H1 (cell line): ENCODE results near the gene ADRA2B. TPM values are rescaled to one million over a fixed set of nuclear protein-coding genes. Genes with fewer than 3 reads are reported as not detected.

Experiments
- CTCF ChIA-PET: fragments of 300-600 bp; sonication (Branson Sonifier 250); formaldehyde crosslinking; loops from one replicate; lab custom pipeline; 2021; ENCODE audit not compliant: partially characterized antibody; lab: Charles Lee
- POLR2A ChIA-PET: fragments of 300-600 bp; sonication (Branson Sonifier 250); formaldehyde crosslinking; loops from one replicate; lab custom pipeline; 2021; ENCODE audit warnings: inconsistent platforms; ENCODE audit not compliant: partially characterized antibody; lab: Charles Lee
- DNase-seq, 2 experiments: peaks; one replicate each; pipeline versions ENCODE4 v3.0.0 to v3.0.0-alpha.2; 2010 to 2022; ENCODE audit warnings: low spot score in 2 of 2, low read depth in 1 of 2, mixed read lengths in 1 of 2
- FAIRE-seq: peaks from 2 replicates; lab custom pipeline; 2011; peaks lifted over from hg19 to GRCh38; lab: Jason Lieb, UNC
- H2AFZ ChIP-seq: 2 replicates; pipeline ENCODE4 v1.8.1; 2012; ENCODE audit warnings: low read length, inconsistent platforms
- H2AK5ac ChIP-seq: 2 replicates; pipeline ENCODE4 v1.6.1; 2013; ENCODE audit warnings: low read depth, low read length
- H2BK120ac ChIP-seq: replicated peaks from 2 replicates; pipeline ENCODE3; 2013; ENCODE audit warnings: low read depth, low read length, inconsistent platforms
- H2BK12ac ChIP-seq: 2 replicates; pipeline ENCODE4 v1.6.1; 2013; ENCODE audit warnings: low read depth, low read length
- H2BK15ac ChIP-seq: 2 replicates; pipeline ENCODE4 v1.6.1; 2013; ENCODE audit warnings: low read length
- H2BK20ac ChIP-seq: 2 replicates; pipeline ENCODE4 v1.6.1; 2013; ENCODE audit warnings: low read length
- H2BK5ac ChIP-seq: 2 replicates; pipeline ENCODE4 v1.6.1; 2013; ENCODE audit warnings: low read depth, low read length
- H3K14ac ChIP-seq: 2 replicates; pipeline ENCODE4 v1.6.1; 2013; ENCODE audit warnings: inconsistent platforms; ENCODE audit not compliant: insufficient read length
- H3K18ac ChIP-seq: 2 replicates; pipeline ENCODE4 v1.6.1; 2013; ENCODE audit warnings: low read length; ENCODE audit errors: extremely low read depth
- H3K23ac ChIP-seq: 2 replicates; pipeline ENCODE4 v1.6.1; 2013; ENCODE audit warnings: inconsistent platforms; ENCODE audit not compliant: insufficient read length
- H3K23me2 ChIP-seq: 2 replicates; pipeline ENCODE4 v1.6.1; 2013; ENCODE audit warnings: low read depth, low read length
- H3K27ac ChIP-seq: 2 replicates; pipeline ENCODE4 v1.6.1; 2011; ENCODE audit warnings: low read depth, low read length, inconsistent platforms
- H3K27me3 ChIP-seq, 4 experiments: replicated peaks in 1 of 4; 1 replicate in 1 of 4; 2 replicates in 3 of 4; pipeline versions ENCODE4 v1.6.1 to v1.8.1; 2011 to 2013; ENCODE audit warnings: low read length in 3 of 4, mild to moderate bottlenecking in 3 of 4, inconsistent platforms in 2 of 4, mixed read lengths in 2 of 4, moderate library complexity in 1 of 4; ENCODE audit not compliant: control insufficient read depth in 3 of 4, insufficient read depth in 3 of 4; ENCODE audit errors: extremely low read depth in 1 of 4
- H3K36me3 ChIP-seq, 4 experiments: 2 replicates each; pipeline versions ENCODE4 v1.6.1 to v1.8.1; 2011 to 2013; ENCODE audit warnings: mild to moderate bottlenecking in 4 of 4, low read length in 3 of 4, moderate library complexity in 2 of 4, control low read depth in 1 of 4, inconsistent platforms in 1 of 4; ENCODE audit not compliant: insufficient read depth in 4 of 4, control insufficient read depth in 2 of 4
- H3K4ac ChIP-seq: replicated peaks from 2 replicates; pipeline ENCODE3; 2013; ENCODE audit warnings: low read length, low read depth, mixed read lengths, inconsistent platforms; ENCODE audit not compliant: insufficient read length
- H3K4me1 ChIP-seq, 4 experiments: replicated peaks in 1 of 4; 1 replicate in 1 of 4; 2 replicates in 3 of 4; pipeline versions ENCODE4 v1.6.1 to v1.8.1; 2011 to 2013; ENCODE audit warnings: low read length in 3 of 4, inconsistent platforms in 2 of 4, mixed read lengths in 1 of 4; ENCODE audit not compliant: insufficient read depth in 4 of 4, control insufficient read depth in 3 of 4
- H3K4me2 ChIP-seq, 2 experiments: 2 replicates each; pipeline versions ENCODE4 v1.6.1 to v1.8.1; 2011 to 2013; ENCODE audit warnings: low read depth in 2 of 2, low read length in 2 of 2, control low read depth in 1 of 2, inconsistent platforms in 1 of 2, mild to moderate bottlenecking in 1 of 2; ENCODE audit not compliant: insufficient read depth in 1 of 2
- H3K4me3 ChIP-seq, 4 experiments: fragments of 200-600, 300-600 bp in 1 of 4; sonication (generic), shearing (Covaris generic), sonication (Bioruptor Twin) in 1 of 4; 2 replicates each; pipeline versions ENCODE4 v1.5.1 to v1.8.1; 2011 to 2016; ENCODE audit warnings: low read length in 4 of 4, low read depth in 3 of 4, control low read depth in 2 of 4, inconsistent platforms in 2 of 4, mild to moderate bottlenecking in 2 of 4, mixed read lengths in 1 of 4, moderate library complexity in 1 of 4; ENCODE audit not compliant: insufficient read depth in 2 of 4; ENCODE audit errors: extremely low read depth in 1 of 4
- H3K56ac ChIP-seq: replicated peaks from 2 replicates; pipeline ENCODE3; 2013; ENCODE audit warnings: low read depth, mild to moderate bottlenecking, mixed read lengths, low read length, inconsistent platforms; ENCODE audit not compliant: insufficient read length
- H3K79me1 ChIP-seq: 2 replicates; pipeline ENCODE4 v1.6.1; 2013; ENCODE audit warnings: low read depth, low read length, control low read depth
- H3K79me2 ChIP-seq, 2 experiments: 2 replicates each; pipeline versions ENCODE4 v1.6.1 to v1.8.1; 2012 to 2013; ENCODE audit warnings: low read length in 2 of 2, mild to moderate bottlenecking in 2 of 2, inconsistent platforms in 1 of 2; ENCODE audit not compliant: insufficient read depth in 2 of 2, control insufficient read depth in 1 of 2
- H3K9ac ChIP-seq, 4 experiments: replicated peaks in 1 of 4; 1 replicate in 1 of 4; 2 replicates in 3 of 4; pipeline versions ENCODE4 v1.6.1 to v1.8.1; 2011 to 2013; ENCODE audit warnings: low read depth in 3 of 4, low read length in 3 of 4, control low read depth in 2 of 4, mild to moderate bottlenecking in 2 of 4, moderate library complexity in 2 of 4, inconsistent platforms in 1 of 4; ENCODE audit errors: extremely low read depth in 1 of 4
- H3K9me3 ChIP-seq, 2 experiments: 2 replicates each; pipeline versions ENCODE4 v1.6.1 to v1.8.1; 2012 to 2013; ENCODE audit warnings: mild to moderate bottlenecking in 2 of 2, moderate library complexity in 2 of 2, control low read depth in 1 of 2, inconsistent platforms in 1 of 2, low read depth in 1 of 2, low read length in 1 of 2, mixed read lengths in 1 of 2; ENCODE audit not compliant: insufficient read depth in 2 of 2
- H4K20me1 ChIP-seq, 2 experiments: replicated peaks in 1 of 2; 2 replicates each; pipeline versions ENCODE3 to v1.8.1; 2011 to 2013; ENCODE audit warnings: inconsistent platforms in 2 of 2, low read length in 2 of 2, mild to moderate bottlenecking in 1 of 2; ENCODE audit not compliant: insufficient read depth in 2 of 2, control insufficient read depth in 1 of 2
- H4K5ac ChIP-seq: 2 replicates; pipeline ENCODE4 v1.6.1; 2013; ENCODE audit warnings: low read length, low read depth, mixed read lengths, inconsistent platforms; ENCODE audit not compliant: insufficient read length
- H4K8ac ChIP-seq: 2 replicates; pipeline ENCODE4 v1.8.0; 2013; ENCODE audit warnings: mild to moderate bottlenecking, moderate library complexity, low read length, inconsistent platforms; ENCODE audit not compliant: insufficient read depth; ENCODE audit errors: extremely low read depth
- H4K91ac ChIP-seq: replicated peaks from 2 replicates; pipeline ENCODE3; 2013; ENCODE audit warnings: low read length, mixed read lengths, inconsistent platforms; ENCODE audit not compliant: insufficient read length
- EP300 ChIP-seq, 2 experiments: IDR thresholded peaks; 1 replicate in 1 of 2; 2 replicates in 1 of 2; pipeline ENCODE4 v1.6.1; 2011 to 2012; ENCODE audit warnings: low read depth in 2 of 2, low read length in 2 of 2, mild to moderate bottlenecking in 2 of 2, borderline replicate concordance in 1 of 2, inconsistent platforms in 1 of 2, moderate library complexity in 1 of 2
- SP1 ChIP-seq: IDR thresholded peaks from 2 replicates; pipeline ENCODE4 v1.6.1; 2011; ENCODE audit warnings: low read depth, low read length
- WGBS, 2 experiments: shearing (Covaris generic) in 1 of 2; methylation state at CpG; one replicate each; pipeline versions ENCODE4 v1.1.6 to v1.1.7; 2013 to 2015; ENCODE audit warnings: low lambda C conversion rate in 2 of 2, mixed read lengths in 2 of 2, inconsistent platforms in 1 of 2, low coverage in 1 of 2, missing lambda C conversion rate in 1 of 2; ENCODE audit not compliant: insufficient replicate concordance in 2 of 2, insufficient coverage in 1 of 2, insufficient read length in 1 of 2; ENCODE audit errors: extremely low coverage in 1 of 2, missing lambda C conversion rate in 1 of 2; 5-methylcytosine and 5-hydroxymethylcytosine counted together
- polyA plus RNA-seq, 7 experiments: library from polyadenylated mRNA; depleted of rRNA in 3 of 7; stranded (reverse) in 5 of 7; unstranded in 2 of 7; fragments of >200 nt in 5 of 7; fragments of 200-250 nt in 2 of 7; gene quantifications; 1 replicate in 5 of 7; 2 replicates in 1 of 7; 4 replicates in 1 of 7; pipeline versions ENCODE4 v1.2.1 to v1.2.3, GENCODE V29; 2011 to 2013; ENCODE audit warnings: missing spikeins in 2 of 7, mixed read lengths in 2 of 7
- total RNA-seq: library from RNA; stranded (reverse); fragmentation: NEBNext Ultra II Directional; extraction: Animal tissue kit (Norgen Biotek cat#: 25700); gene quantifications from 2 replicates; pipeline ENCODE4 v1.2.1, GENCODE V29; 2021

Gene ADRA2B
- total and polyA plus RNA-seq, 2 of the 8 experiments (the other 6 are each of a cell fraction or from before 2014, with no cell fraction given): 5.8 to 6.5 TPM

DNA sequence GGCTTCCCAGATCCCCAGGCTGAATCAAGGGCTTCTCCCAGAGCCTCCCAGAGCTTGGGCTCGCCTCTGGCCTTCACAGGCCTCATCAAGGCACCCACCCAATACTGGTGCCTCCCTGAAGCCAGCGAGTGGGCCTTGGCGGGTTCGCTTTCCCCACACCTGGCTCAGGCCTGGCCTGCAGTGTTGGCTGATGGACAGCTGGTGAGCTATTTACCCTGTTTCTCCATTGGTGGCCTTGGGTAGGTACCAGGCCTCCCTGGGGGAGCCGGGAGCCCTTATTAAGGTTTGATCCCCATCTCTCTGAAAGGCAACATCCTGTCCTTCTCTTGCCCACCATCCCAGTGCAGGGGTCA is 47.0 kb upstream of the ADRA2B start:
- no peak for FAIRE-seq
- POLR2A ChIA-PET: interaction anchor here (0.6 to 1.3 kb wide), 3 partner anchors 15 to 25 kb away, joined by 3 read pairs; partner anchors contain the start of gene DUSP2

More for the DNA sequence above, 47.0 kb upstream of the ADRA2B start:
- H3K9ac ChIP-seq: no peak overlapping the region
- no peaks in the 10 kb centered on the region for H3K79me2 ChIP-seq
- no peak overlapping the region for H2BK20ac ChIP-seq
- peak overlapping the region; percentile 11; the same call in 1 of the 2 replicates for H4K8ac ChIP-seq
- TF ChIP-seq SP1 (no peak), EP300 (IDR thresholded peaks at IDR 0.05; ENCODE audit: borderline replicate concordance in 1 of 2, low read depth in 2 of 2, low read length in 2 of 2) (no peak)
- no peak overlapping the region for H3K56ac ChIP-seq
- no peak overlapping the region for H3K4me2 ChIP-seq
- H4K91ac ChIP-seq: no peak overlapping the region
- H4K5ac ChIP-seq: no peak overlapping the region
- no peak overlapping the region for H2AK5ac ChIP-seq
- WGBS, 2 experiments: 91% methylated on average over 3 of the region's 5 CpGs; no CpG with 5 or more reads in 1 of the 2 experiments
- no peaks in the 10 kb centered on the region for H3K9me3 ChIP-seq
- H3K23me2 ChIP-seq: no peaks in the 10 kb centered on the region; the same call in 1 of the 2 replicates
- H3K27me3 ChIP-seq: no peaks in the 10 kb centered on the region
- no peak overlapping the region for H3K23ac ChIP-seq
- H3K18ac ChIP-seq: no peak overlapping the region
- CTCF ChIA-PET: interaction anchor here (1.5 to 5.2 kb wide), 5 partner anchors 10 to 25 kb away, joined by 5 to 31 read pairs (median 8); partner anchors contain the start of gene ASTL
- no peaks in the 10 kb centered on the region for H3K79me1 ChIP-seq
- no peak overlapping the region for H3K4ac ChIP-seq
- H2BK12ac ChIP-seq: 0 out of 2 replicates have a peak overlapping the region, but pooled peaks have one; percentile 17
- no peak overlapping the region for H2AFZ ChIP-seq
- H2BK15ac ChIP-seq: no peak overlapping the region
- H3K4me1 ChIP-seq: peaks cover 0 to 7% (median 0%) of the 10 kb centered on the region in 4 experiments; a peak in 1 of 7 replicates
- H3K36me3 ChIP-seq: no peaks in the 10 kb centered on the region
- no peak overlapping the region for H2BK5ac ChIP-seq
- no peak overlapping the region for H2BK120ac ChIP-seq
- no peak overlapping the region for H3K27ac ChIP-seq
- H3K14ac ChIP-seq: no peak overlapping the region
- no peak for DNase-seq
- H3K4me3 ChIP-seq: no peak overlapping the region
- no peaks in the 10 kb centered on the region for H4K20me1 ChIP-seq
